CD4-positive, alpha-beta T cell treated with Interleukin-2 at 100 ng/mL for 4 hours (primary cell): ENCODE data around the gene STIM1.

Source experiments
- DNase-seq: peaks from one replicate; pipeline ENCODE4 v3.0.0-alpha.2; 2020; ENCODE audit warnings: low spot score

The STIM1 gene

DNA sequence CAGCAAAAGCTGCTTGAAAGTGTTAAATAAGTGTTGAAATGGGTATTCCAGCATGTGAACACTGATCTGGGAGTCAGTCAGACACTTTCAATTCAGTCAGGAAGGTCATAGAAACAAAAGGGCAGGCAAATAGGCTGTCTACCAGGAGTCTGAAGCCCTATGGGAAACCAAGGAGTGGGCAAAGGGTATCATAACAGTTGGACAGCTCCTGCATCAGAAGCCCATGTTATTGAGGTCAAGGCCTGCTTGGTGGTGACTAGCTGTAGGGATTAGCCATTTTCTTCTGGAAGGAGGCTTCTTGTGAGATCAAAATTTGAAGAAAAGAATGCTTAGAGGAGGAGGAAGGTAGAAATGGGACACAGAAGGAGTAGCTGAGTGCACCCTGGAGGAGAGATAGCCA is 97.3 kb downstream of the STIM1 start:
- DNase-seq, result no peak

DNA sequence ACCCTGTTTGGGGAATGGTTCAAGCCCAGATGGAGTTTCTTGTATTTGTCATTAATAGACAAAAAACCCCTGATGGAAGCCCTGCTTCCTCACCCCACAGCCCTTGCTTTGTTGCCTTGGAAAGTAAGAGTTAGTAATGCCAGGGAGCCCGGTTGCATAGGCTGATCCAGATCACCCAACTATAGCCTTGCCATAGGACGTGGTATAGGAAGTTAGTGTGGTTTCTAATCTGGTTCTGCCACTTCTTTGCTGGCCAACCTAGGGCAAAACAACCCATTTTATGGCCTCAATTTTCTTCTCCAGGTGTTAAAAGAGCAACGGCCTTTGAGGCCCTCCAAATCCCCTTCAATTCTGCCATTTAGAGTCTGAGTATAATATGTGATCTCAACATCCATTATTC is 97.9 kb downstream of the STIM1 start:
- DNase-seq, result no peak

DNA sequence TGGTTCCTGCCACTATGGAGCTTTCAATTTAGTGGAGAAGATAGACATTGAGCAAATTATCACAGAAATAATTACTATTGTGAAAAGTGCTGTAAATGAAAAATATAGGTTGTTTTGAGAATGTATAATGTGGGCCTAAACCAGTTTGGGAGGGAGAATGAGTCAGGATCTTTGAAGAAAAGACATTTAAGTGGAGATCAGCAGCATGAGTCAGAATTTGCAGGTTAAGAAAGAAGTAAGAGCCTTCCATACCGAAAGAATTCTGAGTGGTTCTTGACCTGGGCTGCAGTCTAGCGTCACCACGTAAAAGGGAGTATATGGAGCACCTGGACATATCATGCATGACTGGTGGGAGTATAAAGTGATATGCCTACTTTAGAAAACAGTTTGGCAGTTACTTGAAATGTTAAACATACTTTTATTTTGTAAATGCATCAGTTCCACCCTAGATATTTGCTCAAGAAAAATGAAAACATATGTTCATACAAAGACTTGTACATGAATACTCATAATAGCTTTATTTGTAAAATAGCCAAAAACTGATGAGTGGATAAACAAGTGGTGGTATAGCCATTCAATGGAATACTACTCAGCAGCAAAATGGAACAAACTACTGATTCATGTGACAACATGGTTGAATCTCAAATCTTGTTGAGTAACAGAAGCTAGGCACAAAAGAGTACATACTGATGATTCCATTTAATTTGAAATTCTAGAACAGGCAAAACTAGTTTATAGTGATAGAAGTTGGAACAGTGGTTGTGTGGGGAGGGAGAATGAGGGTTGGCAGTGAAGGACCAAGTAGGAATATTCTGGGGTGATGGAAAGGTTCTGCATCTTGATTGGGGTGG is 99.2 kb downstream of the STIM1 start:
- peak; percentile 39 for DNase-seq

DNA sequence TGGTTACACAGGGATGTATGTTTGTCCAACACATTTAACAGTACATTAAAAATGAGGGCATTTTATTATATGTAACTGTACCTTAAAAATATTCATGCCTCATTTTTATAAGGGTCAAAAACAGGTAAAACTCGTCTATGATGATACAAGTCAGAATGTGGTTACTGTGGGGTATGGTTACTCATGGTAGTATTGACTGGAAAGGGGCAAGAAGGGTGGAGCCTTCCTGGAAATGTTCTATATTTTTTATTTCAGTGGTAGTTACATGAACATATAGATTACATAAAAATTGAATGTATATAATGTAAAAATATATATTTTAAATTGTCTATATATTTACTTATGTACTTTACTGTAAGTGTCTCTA is 99.8 kb downstream of the STIM1 start:
- DNase-seq, result peak; percentile 53

DNA sequence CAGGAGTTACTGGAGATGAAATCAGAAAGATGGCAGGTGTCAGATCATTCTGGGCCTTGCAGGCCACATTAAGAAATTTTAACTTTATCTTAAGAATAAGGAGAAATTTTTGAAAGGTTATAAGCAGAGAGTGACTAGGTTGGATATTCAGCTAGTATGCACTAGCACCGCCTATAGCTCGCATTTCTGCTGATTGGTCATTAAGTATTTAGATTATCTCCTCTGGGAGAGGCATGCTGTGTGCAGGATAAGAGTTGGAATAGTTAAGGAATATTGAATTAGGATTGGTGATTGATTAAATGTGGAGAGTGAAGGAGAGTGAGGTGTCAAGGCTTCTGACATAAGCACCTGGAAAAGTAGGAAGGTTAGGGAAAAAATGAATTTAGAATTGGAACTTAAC is 100.6 kb downstream of the STIM1 start:
- no peak for DNase-seq

DNA sequence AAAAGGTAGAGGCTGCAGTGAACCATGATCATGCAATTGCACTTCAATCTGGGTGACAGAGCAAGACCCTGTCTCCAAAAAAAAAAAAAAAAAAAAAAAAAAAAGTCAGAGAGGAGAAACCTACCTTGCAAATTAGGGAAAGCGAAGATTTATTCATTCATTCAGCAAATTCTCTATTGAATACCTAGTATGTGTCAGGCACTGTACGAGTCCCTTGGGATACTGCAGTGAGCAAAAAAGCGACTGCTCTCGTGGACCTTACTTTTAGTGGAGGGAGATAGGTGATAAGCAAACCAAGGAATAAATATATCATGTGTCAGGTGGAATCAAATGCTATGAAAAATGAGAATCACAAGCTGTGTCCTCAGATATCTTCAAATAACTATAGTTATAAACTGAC is 101.3 kb downstream of the STIM1 start:
- no peak for DNase-seq

DNA sequence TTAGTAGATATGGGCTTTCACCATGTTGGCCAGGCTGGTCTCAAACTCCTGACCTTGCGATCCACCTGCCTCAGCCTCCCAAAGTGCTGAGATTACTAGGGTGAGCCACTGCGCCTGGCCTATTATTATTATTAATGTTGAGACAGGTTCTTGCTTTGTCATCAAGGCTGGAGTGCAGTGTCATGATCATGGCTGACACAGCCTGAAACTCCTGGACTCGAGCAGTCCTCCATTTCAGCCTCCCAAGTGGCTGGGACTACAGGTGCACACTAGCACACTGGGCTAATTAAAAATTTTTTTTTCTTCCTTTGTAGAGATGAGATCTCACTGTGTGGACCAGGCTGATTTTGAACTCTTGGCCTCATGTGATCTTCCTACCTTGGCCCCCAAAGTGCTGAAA is 102.0 kb downstream of the STIM1 start:
- no peak for DNase-seq

DNA sequence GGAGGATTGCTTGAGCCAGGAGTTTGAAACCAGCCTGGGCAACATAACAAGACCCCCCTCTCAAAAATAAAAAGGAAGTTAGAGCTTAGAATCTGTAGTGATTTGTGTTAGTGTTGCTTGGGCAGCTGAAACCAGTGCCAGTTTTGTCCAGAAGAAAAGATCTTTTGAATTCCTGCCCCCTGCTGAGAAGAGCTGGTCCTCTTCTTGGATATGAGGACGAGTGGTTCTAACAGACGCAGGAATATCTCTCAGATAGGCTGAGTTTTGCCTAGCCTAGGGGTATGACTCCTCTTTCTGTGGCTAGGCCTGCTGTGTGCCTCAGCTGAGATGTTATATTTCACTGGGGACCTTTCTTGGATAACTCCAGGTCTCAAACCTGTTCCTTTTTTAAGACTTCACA is 102.8 kb downstream of the STIM1 start:
- no peak for DNase-seq

DNA sequence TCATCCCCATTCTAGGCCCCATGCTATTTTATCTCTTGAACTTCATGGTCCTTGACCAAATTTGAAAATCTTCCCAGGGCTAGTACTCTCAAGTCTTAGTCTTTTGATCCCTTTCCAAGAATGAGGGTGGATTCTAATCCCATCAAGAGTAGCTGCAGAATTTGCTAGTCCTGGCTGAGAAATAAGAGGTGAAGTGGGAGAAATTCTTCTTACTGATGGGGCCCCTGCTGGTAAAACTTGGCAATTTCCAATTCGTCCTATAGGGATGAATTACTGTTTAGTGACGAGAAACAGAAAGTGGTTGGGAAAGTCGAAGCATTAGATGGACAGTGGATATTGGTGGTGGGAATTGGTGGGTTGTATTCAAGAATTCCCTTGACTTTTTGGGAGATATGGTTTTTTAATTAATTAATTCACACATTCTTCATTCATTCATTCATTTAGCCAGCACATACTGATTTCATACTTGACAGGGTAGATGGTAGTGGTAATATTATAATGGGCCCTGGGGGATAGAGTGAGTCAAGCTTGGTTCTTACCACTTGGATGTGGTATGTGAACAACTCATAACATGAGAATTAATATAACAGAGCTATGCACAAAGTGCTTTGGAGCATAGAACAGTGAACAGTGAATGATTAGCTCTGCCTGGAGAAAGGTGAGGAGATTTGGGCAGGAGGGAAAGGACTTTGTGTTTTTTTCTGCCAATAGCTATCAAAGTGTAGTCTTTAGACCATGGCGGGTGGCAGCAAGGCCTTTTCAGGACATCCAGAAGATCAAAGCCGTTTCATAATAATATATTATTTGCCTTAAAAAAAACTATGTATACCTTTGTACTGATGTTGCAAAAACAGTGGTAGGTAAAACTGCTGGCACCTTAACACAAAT is 103.8 kb downstream of the STIM1 start:
- DNase-seq, result peak; percentile 20

DNA sequence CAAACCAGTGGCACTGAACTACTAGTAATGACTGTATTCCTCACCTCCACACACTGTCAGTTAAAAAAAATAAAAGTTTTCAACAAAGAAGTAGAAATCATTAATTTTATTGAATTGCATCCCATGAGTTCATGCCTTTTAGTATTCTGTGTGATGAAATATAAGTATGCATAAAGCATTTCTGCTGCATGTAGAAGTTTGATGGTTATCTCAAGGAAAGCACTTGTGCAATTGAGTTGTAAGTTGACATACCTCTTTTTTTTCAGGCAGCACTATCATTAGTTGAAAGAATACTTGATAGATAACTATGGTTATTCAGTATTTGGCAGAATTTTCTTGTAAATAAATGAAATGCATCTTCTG is 104.4 kb downstream of the STIM1 start:
- DNase-seq, result no peak

DNA sequence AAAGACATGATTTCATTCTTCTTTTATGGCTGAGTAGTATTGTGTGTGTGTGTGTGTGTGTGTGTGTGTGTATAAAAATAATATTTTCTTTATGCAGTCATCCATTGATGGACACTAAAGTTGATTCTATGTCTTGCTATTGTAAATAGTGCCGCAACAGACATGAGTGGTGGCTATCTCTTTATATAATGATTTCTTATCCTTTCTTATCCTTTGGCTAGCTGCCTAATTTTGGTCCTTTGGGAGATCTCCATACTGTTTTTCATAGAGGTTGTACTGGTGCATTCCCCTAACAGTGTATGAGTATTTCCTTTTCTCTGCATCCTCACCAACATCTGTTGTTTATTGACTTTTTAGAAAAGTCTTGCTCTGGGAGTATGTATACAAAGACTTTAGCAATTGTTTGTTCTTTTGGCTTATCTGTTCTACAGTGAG is 107.0 kb downstream of the STIM1 start:
- no peak for DNase-seq

DNA sequence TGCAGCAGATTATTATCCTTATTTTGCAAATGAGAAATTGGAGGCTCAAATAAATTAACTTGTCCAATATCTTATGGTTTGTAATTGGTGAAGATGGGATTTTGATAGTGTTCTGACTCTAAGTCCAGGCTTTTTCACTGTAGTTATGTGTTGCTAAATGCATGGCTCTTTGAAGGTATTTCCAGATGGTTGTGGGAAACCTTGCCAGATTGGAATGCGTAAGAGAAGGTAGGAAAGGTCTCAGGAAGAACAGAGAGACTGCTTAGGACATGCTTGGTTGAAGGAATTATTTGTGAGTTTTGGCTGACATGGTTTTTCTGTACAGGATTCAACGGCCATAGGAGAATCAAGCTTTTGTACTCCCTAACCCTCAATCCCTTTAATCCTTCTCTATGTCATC is 108.6 kb downstream of the STIM1 start:
- DNase-seq, result no peak

DNA sequence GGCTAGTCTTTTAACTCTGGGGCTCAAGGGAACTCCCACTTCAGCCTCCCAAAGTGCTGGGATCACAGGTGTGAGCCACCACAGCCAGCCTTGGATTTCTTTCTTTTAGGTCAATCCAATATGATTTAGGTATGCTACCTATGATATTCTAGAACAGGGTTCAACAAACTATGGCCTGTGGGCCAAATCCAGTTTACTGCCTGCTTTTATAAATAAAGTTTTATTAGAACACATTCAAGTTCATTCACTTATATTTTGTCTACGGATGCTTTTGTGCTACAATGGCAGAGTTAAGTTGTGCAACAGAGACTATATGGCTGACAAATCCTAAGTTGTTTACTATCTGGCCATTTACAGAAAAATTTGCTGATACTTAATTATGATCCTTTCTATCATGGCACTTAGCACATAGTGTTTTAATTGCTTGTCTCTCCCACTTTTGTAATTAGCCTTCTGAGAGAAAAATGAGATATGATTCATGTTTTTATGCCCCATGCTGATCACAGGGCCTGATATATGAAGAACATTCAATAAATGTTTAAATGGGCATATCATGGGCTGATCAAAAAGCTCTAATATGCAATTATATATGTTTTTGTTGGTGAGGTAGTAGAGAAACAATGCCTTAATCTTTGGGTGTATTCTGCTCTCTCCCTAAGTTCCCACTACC is 109.6 kb downstream of the STIM1 start:
- no peak for DNase-seq

DNA sequence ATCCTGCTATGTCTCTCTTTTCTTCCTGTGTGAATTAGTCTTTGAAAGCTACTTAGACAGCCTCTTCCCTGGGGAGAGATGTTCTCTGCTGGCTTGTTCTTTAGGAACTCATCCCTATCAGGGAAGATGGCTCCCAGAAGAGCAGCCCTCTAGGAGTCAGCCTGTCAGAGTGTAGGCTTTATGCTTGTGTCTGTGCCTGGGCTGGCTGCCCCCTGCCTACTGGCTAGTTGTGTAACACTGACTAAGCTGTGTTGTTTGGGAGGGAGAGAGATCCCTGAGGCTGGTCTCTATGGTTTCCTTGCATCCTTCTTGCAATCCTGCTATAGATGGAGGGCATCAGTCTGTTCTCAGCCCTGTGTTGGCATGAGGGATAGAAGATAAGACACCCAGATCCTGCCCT is 112.2 kb downstream of the STIM1 start:
- DNase-seq, result no peak

DNA sequence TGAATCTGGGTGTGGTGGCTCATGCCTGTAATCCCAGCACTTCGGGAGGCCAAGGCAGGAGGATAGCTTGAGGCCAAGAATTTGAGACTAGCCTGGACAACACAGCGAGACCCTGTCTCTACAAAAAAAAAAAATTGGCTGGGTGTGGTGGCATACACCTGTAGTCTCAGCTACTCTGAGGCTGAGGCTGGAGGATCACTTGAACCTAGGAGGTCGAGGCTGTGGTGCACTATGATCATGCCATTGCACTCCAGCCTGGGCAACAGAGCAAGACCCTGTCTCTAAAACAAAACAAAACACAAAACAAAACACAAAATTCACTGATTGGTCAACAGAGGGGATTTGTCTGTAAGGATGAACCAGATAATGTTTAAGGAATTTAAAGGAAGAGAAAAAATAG is 113.7 kb downstream of the STIM1 start:
- DNase-seq, result no peak

DNA sequence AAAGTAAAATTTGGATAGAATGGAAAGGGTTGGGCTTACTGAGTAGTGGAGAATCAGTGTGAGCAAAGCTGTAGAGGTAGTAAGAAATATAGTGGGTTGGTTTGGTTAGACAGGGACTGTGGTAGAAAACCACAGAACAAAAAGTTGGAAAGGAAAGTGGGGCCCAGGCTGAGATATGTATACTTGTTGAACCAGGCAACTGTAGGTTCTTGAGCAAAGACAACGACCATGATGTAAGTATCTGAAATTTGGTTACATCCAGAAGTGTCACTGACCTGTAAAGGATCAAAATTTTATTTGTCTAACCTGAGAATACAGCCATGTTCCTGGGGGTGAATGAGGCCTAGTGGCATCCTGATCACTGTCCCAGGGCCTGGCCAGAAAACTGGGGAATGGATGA is 114.1 kb downstream of the STIM1 start:
- DNase-seq, result no peak

DNA sequence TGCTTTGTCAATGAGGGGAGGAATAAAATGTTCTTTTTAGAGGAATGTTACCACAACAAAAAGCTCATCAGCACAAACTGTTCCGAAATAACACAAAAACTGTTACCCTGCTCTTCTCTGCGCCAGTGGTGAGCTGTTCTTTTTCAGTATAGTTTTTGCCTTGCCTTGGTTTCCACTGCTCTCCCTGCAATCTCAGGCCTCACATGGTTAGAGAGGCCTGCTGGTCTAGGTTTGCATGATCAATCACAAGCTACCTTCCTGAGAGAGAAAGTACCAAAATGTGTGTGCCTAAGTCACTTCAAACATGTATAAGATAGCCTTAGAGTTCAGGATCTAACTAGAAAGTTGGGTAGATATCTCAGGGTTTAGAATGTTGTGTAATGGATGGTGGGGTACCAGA is 114.6 kb downstream of the STIM1 start:
- no peak for DNase-seq

DNA sequence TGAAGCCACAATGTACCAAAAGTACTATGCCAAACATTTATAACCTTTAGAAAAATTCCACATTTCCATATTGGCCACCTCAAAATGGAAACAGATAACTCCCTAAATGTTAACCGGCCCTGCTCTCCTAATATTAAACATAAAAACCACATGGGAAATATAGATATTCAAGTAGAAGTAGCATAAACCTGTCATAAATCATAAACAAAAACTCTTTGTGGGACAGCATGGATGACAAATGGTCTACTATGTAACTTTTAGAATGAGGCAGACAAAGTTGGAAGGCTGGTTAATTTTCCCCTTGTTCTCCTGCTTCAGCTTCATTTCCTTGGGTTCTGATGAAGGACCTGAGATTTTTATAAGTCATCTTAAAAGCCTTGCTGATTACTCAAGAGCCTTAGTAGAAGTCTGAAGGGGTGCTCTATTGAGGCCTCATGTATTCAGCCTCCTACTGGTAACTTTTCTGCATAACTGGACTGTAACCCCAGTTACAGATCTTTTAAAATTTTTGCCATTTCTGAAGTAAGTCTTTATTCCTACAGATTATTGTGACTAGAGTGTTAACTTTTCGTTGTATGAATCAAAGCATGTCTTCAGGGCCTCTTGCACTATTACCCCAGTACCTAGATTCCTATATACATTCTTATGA is 116.4 kb downstream of the STIM1 start:
- DNase-seq, result no peak

DNA sequence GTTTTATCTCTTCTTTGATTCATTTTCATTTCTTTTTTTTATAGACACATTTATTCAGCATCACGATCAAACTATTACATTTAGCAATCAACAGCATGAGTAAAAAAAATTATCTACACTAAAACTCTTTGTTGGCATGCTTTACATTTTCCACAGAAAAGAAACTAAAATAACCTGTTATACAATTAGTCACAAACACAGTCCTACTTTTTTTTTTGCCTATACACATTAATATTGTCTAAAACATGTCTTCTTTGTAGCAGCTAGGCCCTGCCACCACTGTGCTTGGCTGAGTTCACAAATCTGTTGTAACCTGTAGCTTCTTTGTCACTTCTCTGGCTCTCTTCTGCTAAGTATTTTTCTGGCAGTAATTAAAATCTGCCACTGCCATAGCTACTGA is 117.0 kb downstream of the STIM1 start:
- DNase-seq, result no peak

DNA sequence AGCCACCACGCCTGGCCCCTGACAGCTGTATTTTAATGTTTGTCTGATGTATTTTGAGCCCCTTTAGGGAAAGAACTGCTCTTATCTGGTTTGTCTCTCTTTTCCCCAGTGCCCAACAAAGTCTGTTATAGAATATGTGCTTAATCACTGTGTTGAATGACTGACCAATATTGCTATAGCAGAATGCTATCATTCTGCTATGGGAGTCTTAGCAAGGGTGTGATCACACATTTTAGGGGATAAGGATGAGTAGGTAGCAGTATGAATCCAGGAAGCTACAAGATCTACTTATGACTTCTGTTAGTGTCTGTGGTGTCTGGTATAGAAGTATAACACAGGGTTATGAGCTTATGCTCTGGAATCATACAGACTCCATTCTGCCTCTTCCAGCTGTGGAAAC is 121.6 kb downstream of the STIM1 start:
- DNase-seq, result no peak

DNA sequence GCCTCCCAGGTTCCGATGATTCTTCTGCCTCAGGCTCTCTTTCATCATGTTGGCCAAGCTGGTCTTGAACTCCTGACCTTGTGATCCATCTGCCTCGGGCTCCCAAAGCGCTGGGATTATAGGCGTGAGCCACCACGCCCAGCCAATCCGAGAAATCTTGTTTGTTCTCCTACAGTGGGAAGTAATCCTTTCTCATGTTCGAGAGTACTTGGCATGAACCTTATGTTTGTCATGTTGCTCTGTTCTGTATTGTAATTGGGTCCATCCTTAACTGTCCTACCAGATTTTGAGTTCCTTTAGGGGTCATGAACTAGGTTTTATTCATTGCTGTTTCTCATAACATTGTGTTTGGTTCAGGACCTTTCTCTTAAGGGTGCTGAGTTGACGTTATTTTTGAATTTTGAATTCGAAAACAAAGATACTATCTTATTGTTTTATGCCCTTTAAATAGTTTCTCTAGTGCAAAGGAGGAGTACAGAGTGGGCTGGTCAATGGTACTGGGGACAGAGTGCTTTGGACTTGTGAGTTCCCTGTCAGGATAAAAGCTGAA is 125.7 kb downstream of the STIM1 start:
- no peak for DNase-seq

DNA sequence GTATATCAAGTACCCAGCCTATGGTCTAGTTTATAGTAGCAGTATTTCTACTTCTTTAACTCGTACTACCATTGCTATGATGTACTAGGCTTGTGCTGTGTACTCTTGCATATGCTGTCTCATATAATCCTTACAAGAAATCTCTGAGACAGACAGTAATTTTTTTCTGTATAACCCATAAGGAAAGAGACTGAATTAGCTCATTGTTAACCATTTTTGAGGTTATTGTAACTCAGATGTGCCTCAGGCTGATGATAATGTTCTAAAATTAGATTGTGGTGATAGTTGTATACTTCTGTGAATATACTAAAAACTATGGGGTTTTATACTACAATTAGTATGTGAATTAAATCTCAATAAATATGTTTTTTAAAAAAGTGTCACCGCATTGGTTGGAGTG is 127.0 kb downstream of the STIM1 start:
- DNase-seq, result no peak
